ENCODE data around the gene SLC9A5. TPM values are rescaled to one million over a fixed set of nuclear protein-coding genes. Genes with fewer than 3 reads are reported as not detected.

The SLC9A5 gene, protein sequence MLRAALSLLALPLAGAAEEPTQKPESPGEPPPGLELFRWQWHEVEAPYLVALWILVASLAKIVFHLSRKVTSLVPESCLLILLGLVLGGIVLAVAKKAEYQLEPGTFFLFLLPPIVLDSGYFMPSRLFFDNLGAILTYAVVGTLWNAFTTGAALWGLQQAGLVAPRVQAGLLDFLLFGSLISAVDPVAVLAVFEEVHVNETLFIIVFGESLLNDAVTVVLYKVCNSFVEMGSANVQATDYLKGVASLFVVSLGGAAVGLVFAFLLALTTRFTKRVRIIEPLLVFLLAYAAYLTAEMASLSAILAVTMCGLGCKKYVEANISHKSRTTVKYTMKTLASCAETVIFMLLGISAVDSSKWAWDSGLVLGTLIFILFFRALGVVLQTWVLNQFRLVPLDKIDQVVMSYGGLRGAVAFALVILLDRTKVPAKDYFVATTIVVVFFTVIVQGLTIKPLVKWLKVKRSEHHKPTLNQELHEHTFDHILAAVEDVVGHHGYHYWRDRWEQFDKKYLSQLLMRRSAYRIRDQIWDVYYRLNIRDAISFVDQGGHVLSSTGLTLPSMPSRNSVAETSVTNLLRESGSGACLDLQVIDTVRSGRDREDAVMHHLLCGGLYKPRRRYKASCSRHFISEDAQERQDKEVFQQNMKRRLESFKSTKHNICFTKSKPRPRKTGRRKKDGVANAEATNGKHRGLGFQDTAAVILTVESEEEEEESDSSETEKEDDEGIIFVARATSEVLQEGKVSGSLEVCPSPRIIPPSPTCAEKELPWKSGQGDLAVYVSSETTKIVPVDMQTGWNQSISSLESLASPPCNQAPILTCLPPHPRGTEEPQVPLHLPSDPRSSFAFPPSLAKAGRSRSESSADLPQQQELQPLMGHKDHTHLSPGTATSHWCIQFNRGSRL
- total RNA-seq (2014; rRNA removed; shearing (Covaris generic); ENCODE audit: low replicate concordance), result 0.03 TPM in 1 of 2 replicates, not detected in the other

DNA sequence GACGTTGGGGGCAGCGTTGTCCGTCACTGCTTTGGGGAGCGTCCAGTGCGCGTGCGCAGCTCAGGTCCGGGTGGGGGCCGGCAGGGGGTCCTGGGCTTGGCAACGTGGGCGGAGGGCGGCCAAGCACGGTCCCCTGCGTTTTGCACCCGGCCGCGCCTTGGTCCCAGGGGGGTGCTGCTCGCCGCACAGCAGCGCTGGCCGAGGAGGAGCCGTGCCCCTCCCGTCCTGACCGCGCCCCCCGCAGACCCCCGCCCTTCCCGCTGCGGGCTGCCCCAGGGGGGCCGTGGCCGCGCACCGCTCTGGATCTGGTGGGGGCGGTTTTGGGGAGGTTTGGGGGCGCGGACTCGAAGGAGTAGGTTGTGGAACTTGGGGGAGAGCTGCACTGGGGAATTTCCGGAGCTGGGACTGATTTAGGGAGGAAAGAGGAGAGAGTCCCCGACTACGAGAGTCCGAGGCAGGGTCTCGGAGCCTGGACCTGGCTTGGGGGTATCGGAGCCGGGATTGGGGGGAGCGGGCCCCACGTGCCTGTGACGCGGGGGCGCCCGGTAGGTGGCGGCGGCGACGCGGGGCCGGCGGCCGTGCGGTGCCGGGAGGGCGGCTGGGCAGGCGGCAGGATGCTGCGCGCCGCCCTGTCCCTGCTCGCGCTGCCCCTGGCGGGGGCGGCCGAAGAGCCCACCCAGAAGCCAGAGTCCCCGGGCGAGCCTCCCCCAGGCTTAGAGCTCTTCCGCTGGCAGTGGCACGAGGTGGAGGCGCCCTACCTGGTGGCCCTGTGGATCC, at the start of gene SLC9A5:
SLC9A5 (plus strand) TSS at position 579 of the 777 bp plus-strand sequence; CDS start at position 615, 36 bp downstream.
- DNase-seq, result no peak
- Histone ChIP-seq H3K27me3 (no peaks in the 10 kb centered on the region), H3K9me3 (no peaks in the 10 kb centered on the region), H3K36me3 (no peaks in the 10 kb centered on the region), H3K4me3 (peak within 1 kb of the TSS; percentile 62)

DNA sequence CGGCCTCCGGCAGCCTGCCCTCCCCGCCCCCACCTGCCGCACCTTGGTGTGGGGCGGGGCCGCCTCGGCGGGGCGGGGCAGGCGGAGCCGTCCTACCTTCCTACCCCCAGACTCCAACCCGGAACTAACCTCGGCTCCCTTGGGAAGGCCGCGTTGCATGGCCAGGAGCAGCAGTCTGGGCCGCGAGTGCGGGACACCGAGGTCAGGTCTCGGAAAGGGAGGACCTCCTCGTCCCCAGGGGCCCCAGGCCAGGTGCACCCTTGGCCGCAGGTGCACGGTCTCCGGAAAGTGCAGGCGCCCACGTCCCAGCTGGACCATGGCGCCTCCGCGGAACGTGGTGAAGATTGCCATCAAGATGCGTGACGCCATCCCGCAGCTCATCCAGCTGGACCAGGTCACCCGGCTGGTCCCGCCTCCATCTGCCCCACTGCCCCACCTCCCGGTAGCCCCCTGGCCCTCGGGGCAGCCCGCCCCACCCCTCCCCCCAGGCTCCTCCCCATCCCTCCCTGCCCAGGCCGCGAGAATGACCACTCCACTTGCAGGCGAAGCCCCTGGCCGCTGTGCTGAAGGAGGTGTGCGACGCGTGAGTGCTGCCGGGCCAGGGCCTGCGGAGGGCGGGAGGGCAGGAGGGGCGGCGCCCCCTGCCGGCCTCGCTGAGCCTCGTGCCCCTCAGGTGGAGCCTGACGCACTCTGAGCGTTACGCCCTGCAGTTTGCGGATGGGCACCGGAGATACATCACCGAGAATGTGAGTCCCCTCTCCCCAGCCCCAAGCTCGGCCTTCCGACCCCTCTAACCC, 49.6 kb upstream of the SLC9A5 start, which contains the start of gene ELMO3:
ELMO3 (plus strand) TSS at position 121 of the 797 bp plus-strand sequence; CDS start at position 317, 196 bp downstream.
- Histone ChIP-seq H3K4me3 (no peak within 1 kb of the TSS), H3K9me3 (no peaks in the 10 kb centered on the region), H3K27me3 (no peaks in the 10 kb centered on the region), H3K36me3 (peaks cover 25% of the 10 kb centered on the region)
- no peak for DNase-seq

DNA sequence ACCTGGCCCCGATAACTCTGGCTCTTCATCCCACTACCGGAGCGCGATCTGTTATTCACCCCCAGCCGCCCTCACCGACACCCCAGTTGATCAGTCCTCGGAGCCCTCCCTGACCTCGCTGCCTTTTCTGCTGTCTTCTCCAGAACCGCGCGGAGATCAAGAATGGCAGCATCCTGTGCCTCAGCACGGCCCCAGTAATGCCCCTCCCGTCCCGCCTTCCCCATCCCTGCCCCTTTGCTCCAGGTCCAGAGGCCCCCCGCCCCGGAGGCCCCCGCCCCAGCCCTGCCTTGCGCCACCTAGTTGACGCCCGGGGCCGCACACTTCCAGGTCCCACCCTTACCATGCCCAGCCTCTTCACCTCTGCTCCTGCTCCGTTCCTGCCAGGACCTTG, 49.0 kb upstream of the SLC9A5 start:
- DNase-seq, result no peak
- no peaks in the 10 kb centered on the region for H3K27me3 ChIP-seq
- peaks cover 21% of the 10 kb centered on the region for H3K36me3 ChIP-seq
- no peaks in the 10 kb centered on the region for H3K9me3 ChIP-seq
- no peak overlapping the region for H3K4me3 ChIP-seq

DNA sequence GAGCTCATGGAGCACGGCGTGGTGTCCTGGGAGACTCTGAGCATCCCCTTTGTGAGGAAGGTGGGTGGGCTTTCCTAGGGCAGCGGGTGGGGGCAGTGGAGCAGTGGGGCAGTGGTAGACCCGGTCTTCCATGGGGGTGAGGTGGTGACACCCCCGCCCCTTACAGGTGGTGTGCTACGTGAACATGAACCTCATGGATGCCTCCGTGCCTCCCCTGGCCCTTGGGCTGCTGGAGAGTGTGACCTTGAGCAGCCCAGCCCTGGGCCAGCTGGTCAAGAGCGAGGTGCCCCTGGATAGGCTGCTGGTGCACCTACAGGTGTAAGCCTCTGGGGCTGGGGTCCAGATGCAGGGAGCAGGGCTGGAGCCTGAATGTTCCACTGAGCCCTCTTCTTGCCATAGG, 48.3 kb upstream of the SLC9A5 start:
- peaks cover 15% of the 10 kb centered on the region for H3K36me3 ChIP-seq
- no peak for DNase-seq

DNA sequence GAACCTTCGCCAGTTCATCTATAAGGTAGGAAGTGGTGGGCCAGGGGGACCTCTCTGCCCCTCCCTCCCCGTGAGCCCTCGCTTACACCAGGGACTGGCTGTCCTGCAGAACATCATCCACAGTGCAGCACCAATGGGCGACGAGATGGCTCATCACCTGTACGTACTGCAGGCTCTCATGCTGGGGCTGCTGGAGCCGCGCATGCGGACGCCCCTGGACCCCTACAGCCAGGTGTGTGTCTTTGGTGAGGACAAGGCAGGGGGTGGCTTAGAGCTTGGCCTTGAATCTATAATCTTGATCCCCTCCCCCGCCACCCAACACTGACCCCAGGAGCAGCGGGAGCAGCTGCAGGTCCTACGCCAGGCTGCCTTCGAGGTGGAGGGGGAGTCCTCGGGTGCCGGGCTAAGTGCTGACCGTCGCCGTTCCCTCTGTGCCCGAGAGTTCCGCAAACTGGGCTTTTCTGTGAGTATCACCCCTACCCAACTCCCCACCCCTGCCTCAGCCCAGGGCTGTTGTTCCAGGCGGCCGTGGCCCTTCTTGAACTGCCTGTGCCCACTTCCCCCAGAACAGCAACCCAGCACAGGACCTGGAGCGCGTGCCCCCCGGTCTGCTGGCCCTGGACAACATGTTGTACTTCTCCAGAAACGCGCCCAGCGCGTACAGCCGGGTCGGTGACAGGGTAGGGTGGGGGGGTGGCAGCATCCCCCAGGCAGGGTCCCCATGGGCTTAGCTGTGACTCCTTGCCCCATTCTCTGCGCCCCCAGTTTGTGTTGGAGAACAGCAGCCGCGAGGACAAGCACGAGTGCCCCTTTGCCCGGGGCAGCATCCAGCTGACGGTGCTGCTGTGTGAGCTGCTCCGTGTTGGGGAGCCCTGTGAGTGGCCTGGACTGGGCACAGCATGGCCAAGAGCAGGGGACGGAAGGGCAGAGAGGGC, 47.1 kb upstream of the SLC9A5 start:
- Histone ChIP-seq H3K27me3 (no peaks in the 10 kb centered on the region), H3K9me3 (no peaks in the 10 kb centered on the region), H3K36me3 (peaks cover 6% of the 10 kb centered on the region), H3K4me3 (no peak overlapping the region)
- no peak for DNase-seq

More for the DNA sequence above, 48.3 kb upstream of the SLC9A5 start:
- H3K27me3 ChIP-seq, result no peaks in the 10 kb centered on the region
- H3K9me3 ChIP-seq, result no peaks in the 10 kb centered on the region
- H3K4me3 ChIP-seq, result no peak overlapping the region

DNA sequence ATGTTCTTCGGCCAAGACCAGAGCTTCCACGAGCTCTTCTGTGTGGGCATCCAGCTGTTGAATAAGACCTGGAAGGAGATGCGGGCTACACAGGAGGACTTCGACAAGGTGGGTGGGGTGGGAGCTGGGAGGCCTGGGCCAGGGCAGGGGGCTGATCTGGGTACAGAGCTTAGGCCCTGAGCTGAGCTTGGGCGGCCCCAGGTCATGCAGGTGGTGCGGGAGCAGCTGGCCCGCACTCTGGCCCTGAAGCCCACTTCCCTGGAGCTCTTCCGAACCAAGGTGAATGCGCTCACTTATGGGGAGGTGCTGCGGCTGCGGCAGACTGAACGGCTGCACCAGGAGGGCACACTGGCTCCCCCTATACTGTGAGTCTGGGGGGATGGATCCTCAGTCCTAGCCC, 46.4 kb upstream of the SLC9A5 start:
- Histone ChIP-seq H3K27me3 (no peaks in the 10 kb centered on the region), H3K36me3 (peaks cover under 1% of the 10 kb centered on the region), H3K4me3 (no peak overlapping the region), H3K9me3 (no peaks in the 10 kb centered on the region)
- no peak for DNase-seq

DNA sequence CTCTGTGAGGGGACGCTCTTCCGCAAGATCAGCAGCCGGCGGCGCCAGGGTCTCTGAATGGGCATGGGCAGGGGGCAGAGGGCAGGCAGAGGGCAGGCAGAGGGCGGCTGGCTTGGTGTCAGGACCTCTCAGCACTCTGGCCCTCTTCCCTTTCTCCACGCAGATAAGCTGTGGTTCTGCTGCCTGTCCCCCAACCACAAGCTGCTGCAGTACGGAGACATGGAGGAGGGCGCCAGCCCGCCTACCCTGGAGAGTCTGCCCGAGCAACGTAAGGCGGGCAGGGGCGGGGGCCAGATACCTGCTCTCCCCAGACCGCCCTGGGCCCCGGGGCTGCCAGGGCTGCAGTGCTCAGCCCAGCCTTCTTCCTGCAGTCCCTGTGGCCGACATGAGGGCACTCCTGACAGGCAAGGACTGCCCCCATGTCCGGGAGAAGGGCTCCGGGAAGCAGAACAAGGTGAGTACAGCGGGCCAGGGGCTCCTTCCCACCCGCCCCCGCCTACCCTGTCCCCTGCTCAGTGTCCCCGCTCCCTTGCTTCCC, 45.8 kb upstream of the SLC9A5 start:
- DNase-seq, result no peak
- no peak overlapping the region for H3K4me3 ChIP-seq
- H3K36me3 ChIP-seq, result no peaks in the 10 kb centered on the region; the same call in none of the 2 replicates
- H3K27me3 ChIP-seq, result no peaks in the 10 kb centered on the region
- H3K9me3 ChIP-seq, result no peaks in the 10 kb centered on the region

DNA sequence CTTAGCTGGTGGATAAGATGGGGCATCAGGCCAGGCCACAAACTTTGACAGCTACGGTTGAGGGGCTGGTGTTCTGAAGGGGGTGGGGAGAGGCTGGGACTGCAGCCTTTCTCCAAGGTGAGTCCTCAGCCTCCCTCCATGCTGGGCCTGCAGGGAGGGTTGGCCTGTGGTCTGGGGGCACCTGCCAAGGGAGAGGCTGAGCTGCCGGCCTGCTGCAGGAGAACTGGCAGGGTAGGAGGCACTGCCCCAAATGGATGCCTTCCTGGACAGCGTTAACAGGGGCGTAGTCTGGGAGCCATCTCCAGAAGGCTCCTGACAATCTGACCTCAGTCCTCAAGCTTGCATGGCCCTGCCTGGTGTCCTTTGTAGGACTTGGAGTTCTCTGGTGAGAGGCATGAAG, 44.7 kb upstream of the SLC9A5 start:
- Histone ChIP-seq H3K9me3 (no peaks in the 10 kb centered on the region), H3K4me3 (no peak overlapping the region), H3K27me3 (no peaks in the 10 kb centered on the region), H3K36me3 (no peaks in the 10 kb centered on the region; the same call in none of the 2 replicates)
- DNase-seq, result no peak

DNA sequence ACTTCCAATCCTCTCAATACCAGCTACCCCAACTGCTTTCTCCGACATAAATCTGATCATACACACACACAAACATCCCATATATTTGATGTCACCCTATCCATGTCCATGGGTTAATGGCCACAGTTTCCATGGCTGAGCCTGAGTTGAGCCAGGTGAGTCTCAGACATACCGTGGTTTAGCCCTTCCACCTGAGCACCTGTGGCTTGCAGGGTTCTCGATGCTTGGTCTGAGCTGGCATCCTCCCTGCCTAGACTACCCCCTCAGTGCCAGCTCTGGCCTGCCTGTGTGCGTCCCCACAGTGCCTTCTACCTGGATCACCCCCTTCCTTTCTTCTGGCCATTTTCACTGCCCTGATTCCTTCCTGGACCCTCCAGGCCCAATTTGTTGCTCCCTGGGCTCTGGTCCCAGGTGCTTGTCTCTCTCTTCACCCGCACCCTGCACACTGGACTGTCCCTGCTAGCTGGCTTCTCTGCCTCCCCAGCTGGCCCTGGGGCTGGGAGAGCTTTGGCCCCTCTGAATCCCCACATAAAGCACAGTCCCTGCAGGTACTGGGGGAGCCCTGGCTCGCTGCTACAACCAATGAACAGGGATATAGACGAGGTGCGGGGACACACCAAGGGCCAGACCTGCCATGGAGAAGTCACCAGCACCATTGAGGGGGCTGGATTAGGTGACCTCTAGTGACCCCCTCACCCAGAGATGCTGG, 42.5 kb upstream of the SLC9A5 start:
- H3K27me3 ChIP-seq, result no peaks in the 10 kb centered on the region
- no peaks in the 10 kb centered on the region for H3K9me3 ChIP-seq
- no peaks in the 10 kb centered on the region; the same call in 1 of the 2 replicates for H3K36me3 ChIP-seq
- H3K4me3 ChIP-seq, result no peak overlapping the region
- DNase-seq, result no peak

DNA sequence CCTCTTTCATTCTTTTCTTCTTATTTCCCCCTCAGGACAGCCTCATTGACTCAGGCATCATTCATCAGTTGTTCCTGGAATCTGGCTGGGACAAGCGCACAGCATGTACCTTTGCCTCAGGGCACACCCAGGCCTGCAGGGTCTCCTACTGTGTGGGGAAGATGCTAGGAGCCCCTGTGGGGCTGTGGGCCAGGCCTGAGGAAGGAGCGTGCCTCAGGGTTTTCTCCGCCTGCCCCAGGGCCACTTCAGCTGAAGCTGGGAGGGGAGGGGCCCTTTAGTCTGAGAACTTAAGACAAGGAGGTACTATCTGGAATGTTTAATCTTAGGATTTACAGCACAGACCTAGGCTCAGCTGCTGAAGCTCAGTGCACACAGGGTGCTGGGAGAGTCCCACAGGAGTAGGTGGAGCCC, 41.9 kb upstream of the SLC9A5 start:
- DNase-seq, result no peak
- no peaks in the 10 kb centered on the region for H3K27me3 ChIP-seq
- H3K4me3 ChIP-seq, result no peak overlapping the region
- no peaks in the 10 kb centered on the region for H3K9me3 ChIP-seq
- H3K36me3 ChIP-seq, result no peaks in the 10 kb centered on the region

DNA sequence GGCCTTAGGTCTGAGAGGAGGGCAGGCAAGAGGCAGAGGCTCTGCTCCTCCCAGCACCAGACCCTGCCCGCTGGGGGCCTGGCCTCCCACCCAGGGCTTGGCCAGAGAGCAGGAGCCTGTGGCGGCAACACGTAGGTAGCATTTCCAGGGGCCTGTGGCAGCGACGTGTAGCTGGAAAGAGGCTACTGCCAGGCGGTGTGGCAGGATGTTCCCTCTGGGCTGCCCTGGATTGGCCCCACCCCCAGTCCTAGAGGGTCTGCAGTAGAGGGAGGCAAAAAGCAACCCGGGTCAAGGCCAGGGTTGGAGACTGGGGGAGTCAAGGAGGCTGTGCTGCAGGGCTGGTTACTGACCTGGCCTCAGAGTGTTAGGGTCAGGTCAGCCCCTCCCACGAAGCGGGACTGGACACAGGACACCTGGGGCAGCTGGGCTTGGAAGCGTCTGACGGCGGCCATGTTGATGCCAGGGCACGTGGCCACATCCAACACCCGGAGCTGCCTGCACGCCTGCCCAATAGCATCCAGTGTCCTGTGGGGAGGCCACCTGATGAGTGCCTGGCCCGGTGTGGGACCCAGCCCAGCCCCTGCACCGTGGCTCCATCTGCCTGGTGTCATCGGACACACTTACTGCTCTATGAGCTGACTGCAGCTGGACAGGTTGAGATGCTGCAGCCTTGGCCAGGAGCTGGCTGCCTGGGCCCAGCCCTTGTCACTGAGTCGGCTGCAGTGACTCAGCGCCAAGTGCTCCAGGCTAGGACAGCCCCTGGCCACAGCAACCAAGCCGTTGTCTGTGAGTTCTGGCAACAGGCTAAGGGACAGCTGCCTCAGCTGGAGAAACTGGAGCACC, 41.3 kb upstream of the SLC9A5 start:
- no peak overlapping the region for H3K4me3 ChIP-seq
- peak; percentile 41 for DNase-seq
- H3K36me3 ChIP-seq, result no peaks in the 10 kb centered on the region
- H3K27me3 ChIP-seq, result no peaks in the 10 kb centered on the region
- H3K9me3 ChIP-seq, result no peaks in the 10 kb centered on the region

DNA sequence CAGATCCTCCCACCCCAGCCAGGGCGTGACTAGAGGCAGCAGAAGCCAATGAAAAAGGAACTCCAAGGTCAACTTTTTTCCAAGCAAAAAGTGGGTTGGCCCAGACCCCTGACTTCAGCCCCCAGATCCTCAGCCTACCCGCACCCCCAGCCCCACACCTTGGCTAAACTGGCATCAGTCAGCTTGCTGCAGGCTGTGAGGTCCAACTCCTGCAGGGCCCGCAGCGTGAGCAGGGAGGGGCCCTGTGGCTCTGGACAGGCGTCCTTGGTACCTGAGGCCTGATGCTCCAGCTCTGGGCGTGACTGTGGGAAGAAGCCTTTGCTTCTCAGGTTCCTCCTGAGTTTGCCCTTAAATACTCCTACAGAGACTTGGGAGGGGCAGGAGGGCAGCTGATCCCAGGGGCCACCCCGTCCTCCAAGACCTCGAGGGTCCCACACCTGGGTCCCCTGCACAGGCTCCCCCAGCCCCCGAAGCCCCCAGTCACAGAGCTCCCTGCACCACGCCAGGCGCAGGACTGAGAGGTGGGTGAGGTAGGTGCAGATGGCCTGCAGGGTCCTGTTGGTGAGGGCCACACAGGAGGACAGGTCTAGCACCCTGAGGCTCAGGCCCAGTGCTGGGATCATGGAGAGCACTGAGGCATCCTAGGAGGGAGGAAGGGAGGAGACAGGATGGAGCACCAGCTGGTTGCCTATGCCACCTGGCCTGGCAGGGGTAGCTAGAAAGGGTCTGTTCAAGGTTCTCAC, 40.5 kb upstream of the SLC9A5 start:
- Histone ChIP-seq H3K36me3 (no peaks in the 10 kb centered on the region), H3K4me3 (no peak overlapping the region), H3K27me3 (no peaks in the 10 kb centered on the region), H3K9me3 (no peaks in the 10 kb centered on the region)
- no peak for DNase-seq

DNA sequence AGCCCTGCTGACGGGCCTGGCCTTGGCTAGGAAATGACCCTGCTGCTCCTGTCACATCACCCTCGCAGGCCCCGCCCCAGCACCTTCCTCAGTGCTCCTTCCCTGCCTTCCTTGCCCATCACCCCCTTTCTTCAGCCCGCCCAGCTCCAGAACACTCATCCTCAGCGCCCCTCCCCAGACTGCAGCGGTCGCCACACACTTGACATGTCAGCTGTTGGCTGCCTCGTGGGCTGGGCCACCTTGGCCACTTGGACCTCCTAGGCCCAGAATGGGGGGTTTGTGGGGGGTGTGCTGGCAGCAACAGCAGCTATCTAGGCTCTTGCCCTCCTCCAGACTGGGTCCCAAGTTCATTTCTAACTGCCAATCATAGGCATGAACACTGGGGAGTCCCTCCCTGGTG, 39.2 kb upstream of the SLC9A5 start:
- H3K36me3 ChIP-seq, result no peaks in the 10 kb centered on the region
- H3K9me3 ChIP-seq, result no peaks in the 10 kb centered on the region
- DNase-seq, result no peak
- no peak overlapping the region for H3K4me3 ChIP-seq
- H3K27me3 ChIP-seq, result no peaks in the 10 kb centered on the region

All from MG63 (cell line).